Diencephalon (tissue), 1 donor: ENCODE measurements around the gene OFD1. TPM values are rescaled to one million over a fixed set of nuclear protein-coding genes. Genes with fewer than 3 reads are reported as not detected.

Source experiments
- total RNA-seq: library from RNA; depleted of rRNA; stranded (reverse); fragments of >200 nt; gene quantifications from one replicate; pipeline ENCODE4 v1.2.3, GENCODE V29; 2014

OFD1 gene, protein sequence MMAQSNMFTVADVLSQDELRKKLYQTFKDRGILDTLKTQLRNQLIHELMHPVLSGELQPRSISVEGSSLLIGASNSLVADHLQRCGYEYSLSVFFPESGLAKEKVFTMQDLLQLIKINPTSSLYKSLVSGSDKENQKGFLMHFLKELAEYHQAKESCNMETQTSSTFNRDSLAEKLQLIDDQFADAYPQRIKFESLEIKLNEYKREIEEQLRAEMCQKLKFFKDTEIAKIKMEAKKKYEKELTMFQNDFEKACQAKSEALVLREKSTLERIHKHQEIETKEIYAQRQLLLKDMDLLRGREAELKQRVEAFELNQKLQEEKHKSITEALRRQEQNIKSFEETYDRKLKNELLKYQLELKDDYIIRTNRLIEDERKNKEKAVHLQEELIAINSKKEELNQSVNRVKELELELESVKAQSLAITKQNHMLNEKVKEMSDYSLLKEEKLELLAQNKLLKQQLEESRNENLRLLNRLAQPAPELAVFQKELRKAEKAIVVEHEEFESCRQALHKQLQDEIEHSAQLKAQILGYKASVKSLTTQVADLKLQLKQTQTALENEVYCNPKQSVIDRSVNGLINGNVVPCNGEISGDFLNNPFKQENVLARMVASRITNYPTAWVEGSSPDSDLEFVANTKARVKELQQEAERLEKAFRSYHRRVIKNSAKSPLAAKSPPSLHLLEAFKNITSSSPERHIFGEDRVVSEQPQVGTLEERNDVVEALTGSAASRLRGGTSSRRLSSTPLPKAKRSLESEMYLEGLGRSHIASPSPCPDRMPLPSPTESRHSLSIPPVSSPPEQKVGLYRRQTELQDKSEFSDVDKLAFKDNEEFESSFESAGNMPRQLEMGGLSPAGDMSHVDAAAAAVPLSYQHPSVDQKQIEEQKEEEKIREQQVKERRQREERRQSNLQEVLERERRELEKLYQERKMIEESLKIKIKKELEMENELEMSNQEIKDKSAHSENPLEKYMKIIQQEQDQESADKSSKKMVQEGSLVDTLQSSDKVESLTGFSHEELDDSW
- total RNA-seq, result 21.0 TPM

DNA sequence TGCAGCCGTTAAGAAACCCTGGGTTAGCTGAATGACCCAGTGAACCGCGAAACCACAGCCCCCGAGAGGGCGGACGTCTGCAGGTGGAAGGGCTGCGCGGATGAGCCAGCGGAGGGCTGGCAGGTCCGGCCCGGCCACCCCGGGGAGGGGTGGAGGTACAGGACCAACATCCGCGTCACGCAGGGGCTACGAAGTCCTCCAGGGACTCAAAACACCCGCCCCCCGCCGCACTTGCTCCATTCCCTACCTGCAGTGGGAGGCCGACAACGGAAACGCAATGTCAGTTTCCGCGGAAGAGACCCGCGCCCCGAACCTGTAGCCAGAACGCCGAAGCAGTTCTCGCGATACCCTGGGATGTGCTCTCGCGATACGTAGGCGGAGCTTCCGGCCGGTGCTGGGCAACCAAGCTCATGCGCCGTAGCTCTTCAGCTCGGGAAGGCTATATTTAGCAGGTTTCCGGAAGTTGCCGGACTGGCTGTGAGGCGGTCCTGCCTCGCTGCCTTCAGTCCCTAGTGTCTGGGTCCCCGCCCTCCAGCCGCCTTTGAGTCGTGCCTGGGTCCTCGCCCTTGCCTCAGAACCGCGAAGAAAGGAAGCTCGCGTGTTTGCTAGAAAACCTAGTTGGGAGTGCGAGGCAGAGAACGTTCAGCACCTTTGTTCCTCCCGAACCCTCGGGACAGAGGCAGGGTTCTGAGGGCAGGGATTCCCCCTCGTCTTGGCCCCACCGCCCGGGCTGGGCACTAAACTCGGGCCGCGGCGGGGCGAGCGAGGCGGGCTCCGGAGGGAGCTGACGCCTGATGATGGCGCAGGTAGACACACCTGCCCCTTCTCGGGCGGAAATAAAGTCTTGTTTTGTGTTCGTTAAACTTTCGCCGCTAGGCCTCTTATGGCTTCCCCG lies at the start of gene OFD1, which contains the start of gene TRAPPC2:
Gene OFD1 (plus strand): TSS at position 471 of the 895 bp plus-strand sequence. CDS start 324 bp downstream, at position 795.
Gene TRAPPC2 (minus strand): TSS at position 343 of the 895 bp plus-strand sequence. CDS start 14,657 bp downstream, outside the sequence.

DNA sequence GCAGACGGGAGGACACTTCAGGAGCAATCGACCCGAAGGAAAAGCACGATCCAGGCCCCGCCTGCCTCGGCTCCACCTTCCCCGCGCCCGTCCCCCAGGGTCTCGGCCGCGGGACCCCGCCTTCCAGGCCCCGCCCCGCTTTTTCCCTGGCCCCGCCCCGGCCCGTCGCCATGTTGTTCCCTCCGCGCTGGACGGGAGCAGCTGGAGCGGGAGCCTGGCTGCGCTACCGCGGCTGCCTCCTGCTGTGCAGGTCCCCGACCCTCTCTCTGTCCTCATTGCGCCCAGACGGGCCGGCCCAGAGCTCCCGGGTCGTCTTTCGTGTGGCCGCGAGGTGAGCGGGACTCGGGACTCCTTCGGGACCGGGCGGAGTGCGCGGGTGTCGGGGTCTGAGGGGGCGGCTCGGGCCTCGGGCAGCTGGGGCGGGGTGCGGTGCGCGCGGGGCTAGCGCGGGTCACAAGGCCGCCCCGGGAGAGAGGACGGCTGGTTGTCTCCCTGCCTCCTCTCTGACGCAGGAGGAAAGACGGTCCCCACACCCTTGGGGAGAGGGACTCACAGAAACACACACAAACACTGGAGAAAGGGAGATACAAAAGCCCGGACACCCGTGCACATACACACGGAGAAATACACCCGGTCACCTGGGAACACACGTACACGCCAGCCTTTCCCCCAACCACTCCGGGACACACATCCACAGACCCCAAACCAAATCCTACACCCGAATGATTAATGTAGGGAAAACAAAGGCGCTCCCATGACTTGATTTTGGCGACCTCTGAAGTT lies 45.4 kb upstream of the OFD1 start, which contains the start of gene RAB9A:
Gene RAB9A (plus strand): TSS at position 171 of the 783 bp plus-strand sequence. CDS start 19,619 bp downstream, outside the sequence.

DNA sequence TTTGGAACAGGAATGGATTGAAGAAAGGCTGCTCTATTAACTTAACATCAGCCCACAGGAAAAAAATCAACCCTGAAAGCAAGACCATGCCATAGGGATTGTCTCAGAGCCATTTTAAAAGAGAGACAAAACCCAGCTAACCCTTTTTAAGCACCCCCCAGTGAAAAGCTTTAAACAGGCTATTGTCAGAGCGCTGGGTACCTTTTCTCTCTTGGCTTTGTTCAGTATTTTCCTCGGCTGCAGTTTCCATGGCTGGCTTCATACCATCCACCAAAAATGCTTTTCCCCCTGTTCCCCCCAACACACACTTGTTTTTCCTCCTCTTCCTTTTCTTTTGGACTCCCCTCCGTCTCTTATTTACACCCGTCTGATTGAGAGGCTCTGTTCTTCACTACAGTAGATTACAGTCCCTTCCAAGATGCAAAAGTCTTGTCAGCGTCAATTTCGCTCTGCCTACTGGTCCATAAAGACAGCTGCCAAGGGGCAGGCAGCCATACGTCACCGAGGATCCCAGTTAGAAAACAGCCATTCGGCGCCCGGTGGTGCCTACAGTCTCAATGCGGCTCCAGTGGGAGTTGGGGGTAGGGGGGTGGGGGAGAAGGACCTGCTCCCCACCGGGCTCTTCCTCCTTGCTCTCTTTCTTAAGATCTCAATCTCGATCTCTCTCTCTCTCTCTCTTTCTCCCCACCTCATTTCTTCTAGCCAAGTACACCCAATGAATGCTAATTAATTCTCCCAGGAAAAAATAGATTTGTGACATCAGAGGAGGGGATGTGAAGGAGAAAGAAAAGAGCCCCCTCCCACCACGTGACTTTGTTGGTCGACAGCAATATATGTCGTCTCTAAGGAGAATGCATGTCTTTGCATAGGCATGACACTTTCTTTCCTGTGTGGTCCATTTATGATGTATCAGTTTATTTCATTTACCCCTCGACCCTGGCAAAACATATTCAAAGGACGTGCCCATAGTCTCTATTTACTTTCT lies 82.4 kb downstream of the OFD1 start, which contains the start of gene GPM6B:
Gene GPM6B (minus strand): TSS at position 451 of the 985 bp plus-strand sequence. CDS start 189 bp downstream, at position 262.

Other genes with a start within 250 kb of the OFD1 start
- 10.8 TPM for gene EGFL6, start 165.1 kb upstream of the OFD1 start, total RNA-seq
- gene TCEANC, start 81.6 kb upstream of the OFD1 start, total RNA-seq, result 10.6 TPM
- gene RAB9A, start 45.6 kb upstream of the OFD1 start, total RNA-seq, result 27.2 TPM
- gene TRAPPC2, start 128 bp upstream of the OFD1 start, total RNA-seq, result 39.7 TPM
- 455 TPM for gene GPM6B, start 82.3 kb downstream of the OFD1 start, total RNA-seq